Sigmoid colon (tissue), 7 donors: ENCODE measurements around the gene DUSP22. TPM values are rescaled to one million over a fixed set of nuclear protein-coding genes. Genes with fewer than 3 reads are reported as not detected.

Experiments used
- DNase-seq: peaks from one replicate; pipeline ENCODE4 v3.0.0-alpha.2; 2019
- H3K27ac ChIP-seq, 4 donors: fragments of 200-600 bp; sonication (generic); one replicate each; pipeline ENCODE4 v1.5.1; 2016 to 2019; ENCODE audit warnings: mild to moderate bottlenecking in 1 of 4
- H3K27me3 ChIP-seq, 3 donors: fragments of 200-600 bp; sonication (generic); one replicate each; pipeline ENCODE4 v1.5.1; 2019; ENCODE audit warnings: mild to moderate bottlenecking in 1 of 3
- H3K36me3 ChIP-seq, 4 donors: fragments of 200-600 bp; sonication (generic); one replicate each; pipeline ENCODE4 v1.5.1; 2016 to 2019
- H3K4me1 ChIP-seq, 4 donors: fragments of 200-600 bp; sonication (generic); one replicate each; pipeline ENCODE4 v1.5.1; 2017 to 2019
- H3K4me3 ChIP-seq, 4 donors: fragments of 200-600 bp; sonication (generic); one replicate each; pipeline ENCODE4 v1.5.1; 2017 to 2019; ENCODE audit warnings: mild to moderate bottlenecking in 2 of 4, moderate library complexity in 1 of 4
- H3K9me3 ChIP-seq, 4 donors: fragments of 200-600 bp in 3 of 4; sonication (generic) in 3 of 4; one replicate each; pipeline versions ENCODE4 v1.5.1 to v1.6.1; 2013 to 2019
- CTCF ChIP-seq, 4 experiments: fragments of 450-650 bp in 3 of 4; fragments of 200-600 bp in 1 of 4; IDR thresholded peaks; one replicate each; pipeline ENCODE4 v1.5.1; 2016 to 2019; ENCODE audit warnings: antibody characterized with exemption in 4 of 4, mild to moderate bottlenecking in 3 of 4, moderate library complexity in 2 of 4
- EP300 ChIP-seq, 4 donors: sonication (generic); formaldehyde crosslinking; IDR thresholded peaks; one replicate each; pipeline ENCODE4 v1.6.1; 2017; ENCODE audit warnings: antibody characterized with exemption in 4 of 4
- POLR2A ChIP-seq, 2 donors: fragments of 450-650 bp; IDR thresholded peaks; one replicate each; pipeline ENCODE4 v1.6.1; 2016; ENCODE audit warnings: antibody characterized with exemption in 2 of 2, mild to moderate bottlenecking in 2 of 2, moderate library complexity in 2 of 2
- POLR2AphosphoS5 ChIP-seq, 4 donors: sonication (generic); formaldehyde crosslinking; IDR thresholded peaks; one replicate each; pipeline ENCODE4 v1.6.1; 2017; ENCODE audit warnings: antibody characterized with exemption in 4 of 4
- WGBS, 2 donors: extraction: QIAGEN DNeasy Blood & Tissue Kit; methylation state at CpG; one replicate each; pipeline ENCODE4 v1.1.7; 2013; 5-methylcytosine and 5-hydroxymethylcytosine counted together
- intact Hi-C: fragments of 100-400 bp; cut with DNase I; formaldehyde crosslinking; loops from one replicate; pipeline ENCODE4 v1.15.1; 2023
- polyA plus RNA-seq, 3 donors: library from polyadenylated mRNA; stranded (reverse); fragments of 200-250 nt; gene quantifications; one replicate each; pipeline ENCODE4 v1.2.3, GENCODE V29; 2013
- total RNA-seq, 4 donors: library from RNA; depleted of rRNA; stranded (reverse); fragments of >200 nt; gene quantifications; one replicate each; pipeline ENCODE4 v1.1.0, GENCODE V29; 2016
- donor health status: healthy with polysubstance abuse.
- donor health status: Bipolar disorder and iron deficiency.
- donor health status: healthy.

The DUSP22 gene
- total and polyA plus RNA-seq, 7 donors = 15.7 to 113 (median 55.6) TPM

- H3K4me1 ChIP-seq = peaks cover 0 to 9% (median 3%) of the 10 kb centered on the region in 4 donors
- no peak for DNase-seq
- H3K9me3 ChIP-seq = no peaks in the 10 kb centered on the region
- H3K36me3 ChIP-seq = peaks cover 10 to 14% (median 12%) of the 10 kb centered on the region in 4 donors
- no peak for TF ChIP-seq POLR2AphosphoS5 (IDR thresholded peaks at IDR 0.05)
- TF ChIP-seq POLR2A (IDR thresholded peaks at IDR 0.05) = no peak
- no peak for TF ChIP-seq EP300 (IDR thresholded peaks at IDR 0.05)
- no peak for TF ChIP-seq CTCF (IDR thresholded peaks at IDR 0.05)
- H3K27me3 ChIP-seq = no peaks in the 10 kb centered on the region
- intact Hi-C loops = no loop called here
- H3K27ac ChIP-seq = no peak overlapping the region
- no peak overlapping the region for H3K4me3 ChIP-seq
- WGBS, 2 donors = 92% methylated on average over 20 of the region's 20 CpGs
These were observed 51.9 kb downstream of the DUSP22 start for GRCh38 chr6:343960-344815.

GRCh38 chr6:344816-345340 lies 52.6 kb downstream of the DUSP22 start:
- Histone ChIP-seq H3K27me3 (no peaks in the 10 kb centered on the region), H3K4me3 (no peak overlapping the region), H3K4me1 (peaks cover 0 to 9% (median 3%) of the 10 kb centered on the region in 4 donors), H3K36me3 (peaks cover 13 to 20% (median 16%) of the 10 kb centered on the region in 4 donors), H3K9me3 (no peaks in the 10 kb centered on the region), H3K27ac (no peak overlapping the region)
- WGBS, 2 donors = 82 to 85% methylated on average over 8 of the region's 8 CpGs
- no peak for TF ChIP-seq EP300 (IDR thresholded peaks at IDR 0.05)
- no peak for TF ChIP-seq POLR2A (IDR thresholded peaks at IDR 0.05)
- no peak for TF ChIP-seq CTCF (IDR thresholded peaks at IDR 0.05)
- TF ChIP-seq POLR2AphosphoS5 (IDR thresholded peaks at IDR 0.05) = no peak
- intact Hi-C loops = no loop called here
- DNase-seq = no peak

- Histone ChIP-seq H3K27ac (no peak overlapping the region), H3K27me3 (no peaks in the 10 kb centered on the region), H3K9me3 (no peaks in the 10 kb centered on the region), H3K4me1 (peaks cover 0 to 9% (median 3%) of the 10 kb centered on the region in 4 donors), H3K36me3 (peaks cover 13 to 27% (median 16%) of the 10 kb centered on the region in 4 donors), H3K4me3 (no peak overlapping the region)
- DNase-seq = no peak
- TF ChIP-seq EP300 (IDR thresholded peaks at IDR 0.05) = no peak
- intact Hi-C loops = no loop called here
- 91% methylated on average over 17 of the region's 17 CpGs for WGBS, 2 donors
These were observed 53.6 kb downstream of the DUSP22 start for GRCh38 chr6:345747-346385.

GRCh38 chr6:346386-347030 lies 54.2 kb downstream of the DUSP22 start:
- DNase-seq = peak; percentile 69
- Histone ChIP-seq H3K27me3 (no peaks in the 10 kb centered on the region), H3K9me3 (no peaks in the 10 kb centered on the region), H3K4me3 (no peak overlapping the region), H3K4me1 (peaks cover 0 to 9% (median 3%) of the 10 kb centered on the region in 4 donors), H3K27ac (no peak overlapping the region), H3K36me3 (peaks cover 13 to 32% (median 16%) of the 10 kb centered on the region in 4 donors)
- 81 to 83% methylated on average over 10 of the region's 10 CpGs for WGBS, 2 donors
- intact Hi-C loops = no loop called here
- TF ChIP-seq POLR2A (IDR thresholded peaks at IDR 0.05) (no peak), CTCF (IDR thresholded peaks at IDR 0.05) (no peak), EP300 (IDR thresholded peaks at IDR 0.05) (no peak), POLR2AphosphoS5 (IDR thresholded peaks at IDR 0.05) (no peak)
